ENCODE measurements around the gene MYBPC2.

The MYBPC2 gene

DNA sequence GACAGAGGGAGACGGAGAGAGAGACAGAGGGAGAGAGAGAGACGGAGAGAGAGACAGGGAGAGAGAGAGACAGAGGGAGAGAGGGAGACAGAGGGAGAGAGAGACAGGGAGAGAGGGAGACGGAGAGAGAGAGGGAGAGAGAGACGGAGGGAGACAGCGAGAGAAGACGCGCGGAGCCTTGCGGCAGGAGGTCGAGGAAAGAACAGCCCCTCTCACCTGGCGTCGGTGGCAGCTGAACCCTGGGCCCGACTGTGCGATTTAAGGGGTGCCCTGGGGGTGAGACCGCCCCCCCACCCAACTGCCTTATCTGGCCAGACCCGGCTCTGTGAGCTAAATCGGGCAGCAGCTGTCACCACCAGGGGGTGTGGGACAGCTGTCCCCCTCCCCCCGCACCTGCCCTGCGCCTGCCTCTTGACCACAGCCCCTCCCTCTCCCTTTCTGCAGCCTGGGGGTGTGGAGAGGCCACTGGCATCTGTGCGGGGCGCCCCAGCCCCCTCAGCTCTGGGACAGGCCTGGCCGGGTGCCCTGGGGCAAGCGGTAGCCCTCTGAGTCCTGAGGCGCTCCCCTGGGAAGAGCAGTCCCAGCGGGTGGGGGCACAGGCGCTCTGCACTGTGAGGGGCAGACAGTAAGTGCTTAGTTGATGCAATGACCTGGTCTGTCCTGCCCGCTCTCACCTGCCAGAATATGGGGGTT lies 67.5 kb downstream of the MYBPC2 start:
- DNase-seq (ENCODE audit: low read depth, low spot score): no peak
- no peaks in the 10 kb centered on the region for H3K36me3 ChIP-seq (ENCODE audit: insufficient read depth, insufficient read length, low read length)
- no peak overlapping the region for H3K9ac ChIP-seq (ENCODE audit: insufficient read length, low read depth)
- peaks cover 48% of the 10 kb centered on the region for H3K27me3 ChIP-seq (ENCODE audit: insufficient read depth, insufficient read length)
- TF ChIP-seq ZNF274 (IDR thresholded peaks at IDR 0.05; ENCODE audit: low read depth, low read length): no peak
- TF ChIP-seq SUZ12 (IDR thresholded peaks at IDR 0.05; ENCODE audit: extremely low read depth, insufficient read depth, insufficient read length): no peak
- no peak for TF ChIP-seq YY1 (IDR thresholded peaks at IDR 0.05; ENCODE audit: insufficient read depth, insufficient read length)
- H3K9me3 ChIP-seq (ENCODE audit: insufficient read depth, low read length): no peaks in the 10 kb centered on the region
- peak overlapping the region; percentile 15 for H3K4me3 ChIP-seq (ENCODE audit: insufficient read length, low read depth)
- peaks cover 13% of the 10 kb centered on the region for H3K4me1 ChIP-seq (ENCODE audit: insufficient read depth, insufficient read length)

DNA sequence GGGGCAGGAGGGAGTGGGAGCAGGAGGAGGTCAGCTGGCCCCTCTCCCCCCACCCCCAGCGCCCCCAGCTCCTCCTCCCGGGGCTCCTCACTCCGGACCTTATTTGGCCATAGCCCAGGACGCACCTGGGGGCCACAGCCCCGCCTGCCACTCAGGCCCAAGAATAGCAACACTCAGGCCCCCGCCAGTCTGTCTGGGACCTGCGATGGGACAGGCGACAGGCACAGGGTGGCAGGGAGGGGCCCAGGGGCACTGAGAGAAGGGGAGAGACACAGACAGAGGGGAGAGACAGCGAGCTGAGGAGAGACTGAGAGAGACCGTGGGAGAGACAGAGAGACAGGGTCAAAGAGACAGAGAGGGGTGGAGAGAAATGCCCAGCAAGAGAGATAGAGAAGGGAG lies 68.1 kb downstream of the MYBPC2 start:
- Histone ChIP-seq H3K9ac (ENCODE audit: insufficient read length, low read depth) (no peak overlapping the region), H3K4me1 (ENCODE audit: insufficient read depth, insufficient read length) (peaks cover 13% of the 10 kb centered on the region), H3K9me3 (ENCODE audit: insufficient read depth, low read length) (no peaks in the 10 kb centered on the region), H3K4me3 (ENCODE audit: insufficient read length, low read depth) (no peak overlapping the region), H3K36me3 (ENCODE audit: insufficient read depth, insufficient read length, low read length) (no peaks in the 10 kb centered on the region), H3K27me3 (ENCODE audit: insufficient read depth, insufficient read length) (peaks cover 45% of the 10 kb centered on the region)
- TF ChIP-seq YY1 (IDR thresholded peaks at IDR 0.05; ENCODE audit: insufficient read depth, insufficient read length) (no peak), SUZ12 (IDR thresholded peaks at IDR 0.05; ENCODE audit: extremely low read depth, insufficient read depth, insufficient read length) (no peak), ZNF274 (IDR thresholded peaks at IDR 0.05; ENCODE audit: low read depth, low read length) (no peak)
- no peak for DNase-seq (ENCODE audit: low read depth, low spot score)

DNA sequence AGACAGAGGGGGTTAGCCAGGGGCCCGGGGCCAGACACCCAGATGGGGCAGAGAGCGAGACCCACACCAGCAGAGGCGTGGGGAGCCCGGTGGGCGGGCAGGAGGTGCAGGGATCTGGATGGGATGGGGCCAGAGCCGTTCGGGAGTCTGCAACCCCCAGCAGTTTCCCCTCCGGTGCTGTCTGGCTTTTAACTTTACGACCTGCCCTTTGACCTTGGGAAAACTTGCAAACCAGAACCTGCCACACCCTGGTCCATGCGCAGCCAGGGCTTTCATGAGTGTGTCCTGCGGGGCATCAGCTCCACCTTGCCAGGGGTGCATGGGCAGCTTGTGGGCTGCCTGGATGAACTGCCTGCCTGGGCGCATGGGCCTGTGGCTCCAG lies 68.5 kb downstream of the MYBPC2 start:
- TF ChIP-seq SUZ12 (IDR thresholded peaks at IDR 0.05; ENCODE audit: extremely low read depth, insufficient read depth, insufficient read length): no peak
- TF ChIP-seq YY1 (IDR thresholded peaks at IDR 0.05; ENCODE audit: insufficient read depth, insufficient read length): no peak
- TF ChIP-seq ZNF274 (IDR thresholded peaks at IDR 0.05; ENCODE audit: low read depth, low read length): no peak
- Histone ChIP-seq H3K9ac (ENCODE audit: insufficient read length, low read depth) (peak overlapping the region; percentile 32), H3K4me1 (ENCODE audit: insufficient read depth, insufficient read length) (peaks cover 13% of the 10 kb centered on the region), H3K9me3 (ENCODE audit: insufficient read depth, low read length) (no peaks in the 10 kb centered on the region), H3K36me3 (ENCODE audit: insufficient read depth, insufficient read length, low read length) (no peaks in the 10 kb centered on the region), H3K4me3 (ENCODE audit: insufficient read length, low read depth) (no peak overlapping the region), H3K27me3 (ENCODE audit: insufficient read depth, insufficient read length) (peaks cover 41% of the 10 kb centered on the region)
- DNase-seq (ENCODE audit: low read depth, low spot score): no peak

DNA sequence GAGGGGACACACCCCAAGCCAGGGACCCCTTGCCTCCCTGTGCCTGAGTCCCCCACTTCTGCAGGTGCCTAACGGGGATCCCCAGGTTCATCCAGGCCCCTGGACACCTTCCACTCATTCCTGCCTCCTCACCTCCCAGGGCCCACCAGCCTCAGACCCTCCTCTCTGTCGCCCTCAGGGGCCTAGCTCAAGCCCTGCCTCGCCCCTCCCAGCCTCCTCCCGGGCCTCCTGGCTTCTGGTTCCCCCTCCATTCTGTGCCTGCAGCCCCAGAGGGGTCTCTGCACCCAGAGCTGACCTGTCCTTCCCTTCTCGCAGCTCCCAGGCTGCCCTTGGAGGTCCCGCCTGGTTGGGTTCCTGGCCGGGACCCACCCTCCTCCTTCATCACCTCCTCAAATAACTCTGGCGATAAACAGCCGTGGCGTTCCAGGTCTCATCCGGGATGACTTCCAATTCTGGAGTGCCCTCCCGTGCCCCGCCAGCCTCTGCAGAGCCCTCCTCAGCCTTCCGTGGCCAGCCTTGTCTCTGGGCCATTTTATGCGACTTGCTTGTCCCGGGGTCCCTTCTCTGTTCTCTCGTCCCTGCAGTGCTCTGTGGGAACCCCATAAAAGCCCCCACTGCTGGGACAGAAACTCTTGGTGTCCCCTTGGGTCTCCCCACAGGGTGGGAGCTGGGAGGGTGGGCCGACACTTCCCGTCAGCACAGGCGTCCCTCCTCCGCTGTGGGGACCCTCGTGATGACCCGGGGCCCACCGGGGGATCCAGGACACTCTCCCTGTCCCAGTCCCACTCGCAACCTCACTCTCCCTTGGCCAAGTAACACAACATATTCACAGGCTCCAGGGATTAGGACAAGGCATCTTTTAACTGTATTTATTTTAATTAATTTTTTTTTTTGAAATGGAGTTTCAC lies 69.1 kb downstream of the MYBPC2 start:
- peaks cover 13% of the 10 kb centered on the region for H3K4me1 ChIP-seq (ENCODE audit: insufficient read depth, insufficient read length)
- no peaks in the 10 kb centered on the region for H3K9me3 ChIP-seq (ENCODE audit: insufficient read depth, low read length)
- TF ChIP-seq SUZ12 (IDR thresholded peaks at IDR 0.05; ENCODE audit: extremely low read depth, insufficient read depth, insufficient read length): no peak
- no peak for TF ChIP-seq YY1 (IDR thresholded peaks at IDR 0.05; ENCODE audit: insufficient read depth, insufficient read length)
- no peak for TF ChIP-seq ZNF274 (IDR thresholded peaks at IDR 0.05; ENCODE audit: low read depth, low read length)
- peaks cover 35% of the 10 kb centered on the region for H3K27me3 ChIP-seq (ENCODE audit: insufficient read depth, insufficient read length)
- no peak overlapping the region for H3K4me3 ChIP-seq (ENCODE audit: insufficient read length, low read depth)
- no peaks in the 10 kb centered on the region for H3K36me3 ChIP-seq (ENCODE audit: insufficient read depth, insufficient read length, low read length)
- no peak for DNase-seq (ENCODE audit: low read depth, low spot score)
- peak overlapping the region; percentile 32 for H3K9ac ChIP-seq (ENCODE audit: insufficient read length, low read depth)

DNA sequence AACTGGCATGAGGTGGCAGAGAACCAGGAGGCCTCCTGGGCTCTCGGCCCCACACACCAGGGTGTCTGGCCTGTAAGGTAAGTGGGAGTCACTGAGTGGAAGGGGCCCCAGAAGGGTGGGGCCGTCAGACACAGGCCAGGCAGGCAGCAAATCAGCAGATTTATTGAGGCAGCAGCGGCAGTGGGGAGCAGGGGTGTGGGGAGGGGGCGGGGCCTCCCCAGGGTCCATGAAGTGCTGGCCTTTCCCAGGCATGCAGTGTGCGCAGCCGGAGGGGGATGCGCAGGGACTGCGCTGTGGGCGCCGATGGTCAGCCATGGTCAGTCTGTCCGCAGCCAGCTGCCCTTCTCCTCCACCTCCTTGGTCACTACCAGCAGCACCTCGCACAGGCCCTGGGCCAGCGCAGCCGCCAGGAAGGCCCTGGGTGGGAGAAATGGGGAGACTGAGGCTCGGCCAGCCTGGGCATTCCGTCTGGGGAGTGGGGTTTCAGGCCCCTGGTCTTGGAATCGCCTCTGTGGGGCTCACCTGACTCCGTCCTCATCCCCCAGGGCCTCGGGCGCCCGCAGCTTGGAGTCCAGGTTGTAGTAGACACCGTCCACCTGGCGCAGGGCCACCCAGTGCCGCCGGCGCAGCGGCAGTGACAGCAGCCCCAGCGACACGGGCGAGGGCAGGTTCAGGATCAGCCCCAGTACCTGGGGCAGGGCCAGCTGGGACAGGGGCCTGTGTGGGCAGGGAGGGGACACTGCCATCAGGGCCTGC lies 73.3 kb downstream of the MYBPC2 start:
- H3K9ac ChIP-seq (ENCODE audit: insufficient read length, low read depth): no peak overlapping the region
- peaks cover 15% of the 10 kb centered on the region for H3K4me1 ChIP-seq (ENCODE audit: insufficient read depth, insufficient read length)
- no peak for TF ChIP-seq SUZ12 (IDR thresholded peaks at IDR 0.05; ENCODE audit: extremely low read depth, insufficient read depth, insufficient read length)
- TF ChIP-seq ZNF274 (IDR thresholded peaks at IDR 0.05; ENCODE audit: low read depth, low read length): no peak
- no peak for TF ChIP-seq YY1 (IDR thresholded peaks at IDR 0.05; ENCODE audit: insufficient read depth, insufficient read length)

DNA sequence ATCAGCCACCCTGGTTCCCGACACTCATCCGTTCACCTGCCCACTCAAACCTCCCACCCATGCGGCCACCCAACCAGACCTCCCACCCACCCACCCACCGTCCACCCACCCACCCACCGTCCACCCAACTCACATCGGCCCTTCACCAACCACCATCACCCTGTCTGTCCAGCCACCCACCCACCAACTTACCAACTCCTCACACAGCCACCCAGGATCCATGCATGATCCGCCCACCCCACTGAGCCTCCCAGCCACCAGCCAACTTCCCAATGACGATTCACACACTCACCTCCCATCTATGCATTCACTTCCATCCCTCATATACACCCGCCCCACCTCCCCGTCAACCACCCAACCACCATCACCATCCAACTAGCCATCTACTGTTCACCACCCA lies 74.0 kb downstream of the MYBPC2 start:
- Histone ChIP-seq H3K27me3 (ENCODE audit: insufficient read depth, insufficient read length) (no peaks in the 10 kb centered on the region), H3K9me3 (ENCODE audit: insufficient read depth, low read length) (no peaks in the 10 kb centered on the region), H3K4me3 (ENCODE audit: insufficient read length, low read depth) (no peak overlapping the region), H3K4me1 (ENCODE audit: insufficient read depth, insufficient read length) (peaks cover 10% of the 10 kb centered on the region), H3K36me3 (ENCODE audit: insufficient read depth, insufficient read length, low read length) (no peaks in the 10 kb centered on the region), H3K9ac (ENCODE audit: insufficient read length, low read depth) (no peak overlapping the region)
- TF ChIP-seq ZNF274 (IDR thresholded peaks at IDR 0.05; ENCODE audit: low read depth, low read length) (no peak), SUZ12 (IDR thresholded peaks at IDR 0.05; ENCODE audit: extremely low read depth, insufficient read depth, insufficient read length) (no peak), YY1 (IDR thresholded peaks at IDR 0.05; ENCODE audit: insufficient read depth, insufficient read length) (no peak)
- DNase-seq (ENCODE audit: low read depth, low spot score): no peak

More for the DNA sequence above, 73.3 kb downstream of the MYBPC2 start:
- no peak for DNase-seq (ENCODE audit: low read depth, low spot score)
- Histone ChIP-seq H3K9me3 (ENCODE audit: insufficient read depth, low read length) (no peaks in the 10 kb centered on the region), H3K4me3 (ENCODE audit: insufficient read length, low read depth) (no peak overlapping the region), H3K36me3 (ENCODE audit: insufficient read depth, insufficient read length, low read length) (no peaks in the 10 kb centered on the region), H3K27me3 (ENCODE audit: insufficient read depth, insufficient read length) (no peaks in the 10 kb centered on the region)

All from NT2/D1 (cell line).